ENCODE results near the gene UHRF1. TPM values are rescaled to one million over a fixed set of nuclear protein-coding genes. Genes with fewer than 3 reads are reported as not detected.

Gene UHRF1
- total RNA-seq, 1 donor from 2014 or later = 6.9 TPM

GRCh38 chr19:4985551-4985991 is 76.3 kb downstream of the UHRF1 start:
- DNase-seq (ENCODE audit: low spot score in 2 of 2) (no peak), FAIRE-seq (no peak)

GRCh38 chr19:4986056-4986455 is 76.8 kb downstream of the UHRF1 start:
- no peak for FAIRE-seq

GRCh38 chr19:4986471-4986891 is 77.2 kb downstream of the UHRF1 start:
- FAIRE-seq = no peak

More at GRCh38 chr19:4986056-4986455, 76.8 kb downstream of the UHRF1 start:
- DNase-seq (ENCODE audit: low spot score in 2 of 2) = no peak

GRCh38 chr19:4987256-4987655 is 78.0 kb downstream of the UHRF1 start:
- FAIRE-seq (no peak), DNase-seq (ENCODE audit: low spot score in 2 of 2) (no peak)

More at GRCh38 chr19:4986471-4986891, 77.2 kb downstream of the UHRF1 start:
- no peak for DNase-seq (ENCODE audit: low spot score in 2 of 2)

GRCh38 chr19:4987692-4988370 is 78.5 kb downstream of the UHRF1 start:
- FAIRE-seq (no peak), DNase-seq (ENCODE audit: low spot score in 2 of 2) (no peak)

GRCh38 chr19:4988770-4989251 is 79.5 kb downstream of the UHRF1 start:
- DNase-seq (ENCODE audit: low spot score in 2 of 2) (no peak), FAIRE-seq (no peak)

- no peak for FAIRE-seq
- no peak for DNase-seq (ENCODE audit: low spot score in 2 of 2)
These were observed 81.0 kb downstream of the UHRF1 start for GRCh38 chr19:4990306-4990705.

GRCh38 chr19:4991538-4991937 is 82.2 kb downstream of the UHRF1 start:
- no peak for FAIRE-seq
- DNase-seq (ENCODE audit: low spot score in 2 of 2) = no peak

GRCh38 chr19:4991996-4992698 is 82.8 kb downstream of the UHRF1 start:
- FAIRE-seq (no peak), DNase-seq (ENCODE audit: low spot score in 2 of 2) (no peak)

GRCh38 chr19:4993683-4994082 is 84.4 kb downstream of the UHRF1 start:
- no peak for FAIRE-seq
- no peak for DNase-seq (ENCODE audit: low spot score in 2 of 2)

- DNase-seq (ENCODE audit: low spot score in 2 of 2) (no peak), FAIRE-seq (no peak)
These were observed 87.4 kb downstream of the UHRF1 start for GRCh38 chr19:4996701-4997100.

GRCh38 chr19:4997297-4997696 is 88.0 kb downstream of the UHRF1 start:
- FAIRE-seq (no peak), DNase-seq (ENCODE audit: low spot score in 2 of 2) (no peak)

- DNase-seq (ENCODE audit: low spot score in 2 of 2) = no peak
- FAIRE-seq = no peak
These were observed 90.9 kb downstream of the UHRF1 start for GRCh38 chr19:5000120-5000611.

GRCh38 chr19:5001615-5002014 is 92.3 kb downstream of the UHRF1 start:
- FAIRE-seq (no peak), DNase-seq (ENCODE audit: low spot score in 2 of 2) (no peak)

GRCh38 chr19:5002143-5002542 is 92.8 kb downstream of the UHRF1 start:
- FAIRE-seq = no peak
- no peak for DNase-seq (ENCODE audit: low spot score in 2 of 2)

GRCh38 chr19:5003781-5004180 is 94.5 kb downstream of the UHRF1 start:
- FAIRE-seq = no peak
- no peak for DNase-seq (ENCODE audit: low spot score in 2 of 2)

- DNase-seq (ENCODE audit: low spot score in 2 of 2) = no peak
- FAIRE-seq = no peak
These were observed 95.8 kb downstream of the UHRF1 start for GRCh38 chr19:5005096-5005495.

GRCh38 chr19:5006201-5006600 is 96.9 kb downstream of the UHRF1 start:
- FAIRE-seq = no peak
- no peak for DNase-seq (ENCODE audit: low spot score in 2 of 2)

GRCh38 chr19:5006821-5007220 is 97.5 kb downstream of the UHRF1 start:
- DNase-seq (ENCODE audit: low spot score in 2 of 2) (no peak), FAIRE-seq (no peak)

Measured in frontal cortex (tissue), 4 donors.